HepG2 (cell line): ENCODE data around the gene DTD2. TPM values are rescaled to one million over a fixed set of nuclear protein-coding genes. Genes with fewer than 3 reads are reported as not detected.

Experiments
- GATAD1 ChIP-seq: IDR thresholded peaks from 2 replicates; pipeline ENCODE4 v1.6.1; 2016; ENCODE audit warnings: missing genetic modification reagents, missing compliant biosample characterization
- HES4 ChIP-seq: sonication (generic); formaldehyde crosslinking; IDR thresholded peaks from 2 replicates; pipeline ENCODE4 v1.9.0; 2021; ENCODE audit warnings: mild to moderate bottlenecking, missing genetic modification reagents, borderline replicate concordance
- KDM5B ChIP-seq: sonication (generic); formaldehyde crosslinking; IDR thresholded peaks from 2 replicates; pipeline ENCODE4 v1.4.0; 2020; ENCODE audit warnings: missing genetic modification reagents, mild to moderate bottlenecking, borderline replicate concordance
- MXD3 ChIP-seq: IDR thresholded peaks from 2 replicates; pipeline ENCODE4 v1.6.1; 2016; ENCODE audit warnings: mild to moderate bottlenecking, missing biosample characterization, missing genetic modification reagents
- PBX2 ChIP-seq: IDR thresholded peaks from 2 replicates; pipeline ENCODE4 v1.6.1; 2016; ENCODE audit warnings: control low read depth
- PHF5A ChIP-seq: IDR thresholded peaks from one replicate; pipeline ENCODE4 v1.6.1; 2018; ENCODE audit warnings: low read depth, missing genetic modification reagents; ENCODE audit not compliant: unreplicated experiment
- POGK ChIP-seq: sonication (generic); formaldehyde crosslinking; conservative IDR thresholded peaks from 2 replicates; pipeline ENCODE4 v1.8.0; 2022; ENCODE audit warnings: mild to moderate bottlenecking, moderate library complexity, missing genetic modification reagents
- SOX6 ChIP-seq, 2 experiments: fragments of 450-650 bp in 1 of 2; sonication (generic) in 1 of 2; formaldehyde crosslinking in 1 of 2; IDR thresholded peaks; 2 replicates each; pipeline versions ENCODE4 v1.4.0 to v1.6.1; 2017 to 2020; ENCODE audit warnings: antibody characterized with exemption in 1 of 2, mild to moderate bottlenecking in 1 of 2, missing genetic modification reagents in 1 of 2
- TRAFD1 ChIP-seq: sonication (generic); formaldehyde crosslinking; IDR thresholded peaks from 2 replicates; pipeline ENCODE4 v1.5.1; 2020; ENCODE audit warnings: missing genetic modification reagents, mild to moderate bottlenecking, borderline replicate concordance
- ZFP36L2 ChIP-seq: sonication (generic); formaldehyde crosslinking; IDR thresholded peaks from 2 replicates; pipeline ENCODE4 v1.4.0; 2020; ENCODE audit warnings: missing genetic modification reagents
- ZNF274 ChIP-seq: sonication (generic); formaldehyde crosslinking; IDR thresholded peaks from 2 replicates; pipeline ENCODE4 v1.5.1; 2020; ENCODE audit warnings: mild to moderate bottlenecking, missing genetic modification reagents
- ZNF646 ChIP-seq: sonication (generic); formaldehyde crosslinking; IDR thresholded peaks from 2 replicates; pipeline ENCODE4 v1.9.0; 2021; ENCODE audit warnings: mild to moderate bottlenecking, missing genetic modification reagents
- ZNF713 ChIP-seq: sonication (generic); formaldehyde crosslinking; IDR thresholded peaks from 2 replicates; pipeline ENCODE4 v1.4.0; 2020; ENCODE audit warnings: mild to moderate bottlenecking, missing genetic modification reagents
- ZNF772 ChIP-seq: sonication (generic); formaldehyde crosslinking; IDR thresholded peaks from 2 replicates; pipeline ENCODE4 v1.5.0; 2020; ENCODE audit warnings: mild to moderate bottlenecking, missing genetic modification reagents
- ZSCAN12 ChIP-seq: sonication (generic); formaldehyde crosslinking; IDR thresholded peaks from 2 replicates; pipeline ENCODE4 v1.9.0; 2021; ENCODE audit warnings: mild to moderate bottlenecking, missing genetic modification reagents
- ZSCAN21 ChIP-seq: sonication (generic); formaldehyde crosslinking; IDR thresholded peaks from 2 replicates; pipeline ENCODE4 v1.8.0; 2022; ENCODE audit warnings: mild to moderate bottlenecking, missing genetic modification reagents, moderate library complexity, borderline replicate concordance
- polyA plus RNA-seq, 8 experiments: library from polyadenylated mRNA; depleted of rRNA in 3 of 8; stranded (reverse) in 7 of 8; unstranded in 1 of 8; fragments of >200 nt; fragmentation: Illumina TruSeq in 4 of 8; extraction: Trizol in 4 of 8; gene quantifications; 2 replicates each; pipeline versions ENCODE4 v1.2.1 to v1.2.3, GENCODE V29; 2011 to 2016; ENCODE audit warnings: low read depth in 4 of 8, missing spikeins in 1 of 8, mixed read lengths in 1 of 8; ENCODE audit not compliant: insufficient read depth in 1 of 8
- total RNA-seq, 5 experiments: library from RNA; depleted of rRNA; stranded (reverse); fragments of >200 nt; fragmentation: Illumina TruSeq; extraction: Trizol; gene quantifications; 2 replicates each; pipeline ENCODE4 v1.2.3, GENCODE V29; 2016; ENCODE audit warnings: low read depth in 1 of 5

Gene DTD2
- total and polyA plus RNA-seq, 2 of the 13 experiments (the other 11 are each of a cell fraction or from before 2014, with no cell fraction given): 22.3 to 49.8 TPM

GRCh38 chr14:31457665-31458659 is 656 bp upstream of the DTD2 start (continued):
- TF ChIP-seq ZNF646 (CRISPR knock-in tag) (peak; percentile 85), KDM5B (CRISPR knock-in tag) (no peak), ZSCAN21 (no peak), ZSCAN12 (CRISPR knock-in tag) (no peak), ZNF713 (CRISPR knock-in tag) (no peak), HES4 (CRISPR knock-in tag) (no peak), ZNF772 (CRISPR knock-in tag) (peak; percentile 40; the same call in 1 of the 2 replicates), PBX2 (CRISPR knock-in tag) (no peak), MXD3 (no peak), POGK (no peak), PHF5A (CRISPR knock-in tag) (no peak), GATAD1 (CRISPR knock-in tag) (peak; percentile 49), ZNF274 (CRISPR knock-in tag) (no peak), TRAFD1 (no peak), ZFP36L2 (CRISPR knock-in tag) (no peak), SOX6 (IDR thresholded peaks at IDR 0.05) (no peak), SOX6 (CRISPR knock-in tag; IDR thresholded peaks at IDR 0.05) (peak; percentile 95)
